Stimulated activated CD8-positive, alpha-beta memory T cell treated with anti-CD3 and anti-CD28 coated beads, Interleukin-4, amount 100 ng/mL, for 4 hours (primary cell): ENCODE data around the gene HMCN2.
A peak's percentile ranks its signal among the peaks of the same experiment; 100 is the strongest.

Source experiments
- DNase-seq, 2 donors: peaks; one replicate each; pipeline ENCODE4 v3.0.0-alpha.2; 2020; ENCODE audit warnings: low read depth in 2 of 2, low spot score in 1 of 2

HMCN2 gene

GRCh38 chr9:130265431-130266235 is at the start of gene HMCN2:
Gene HMCN2 (plus strand): TSS chr9:130265760. CDS start chr9:130265879, 119 bp downstream.
- DNase-seq, result no peak

GRCh38 chr9:130217838-130218237 is 47.7 kb upstream of the HMCN2 start:
- DNase-seq, result no peak

- no peak for DNase-seq
These were observed 45.9 kb upstream of the HMCN2 start for GRCh38 chr9:130219661-130220096.

GRCh38 chr9:130220352-130220751 is 45.2 kb upstream of the HMCN2 start:
- DNase-seq, result no peak

GRCh38 chr9:130222833-130223232 is 42.7 kb upstream of the HMCN2 start:
- no peak for DNase-seq

GRCh38 chr9:130225071-130225470 is 40.5 kb upstream of the HMCN2 start:
- no peak for DNase-seq

GRCh38 chr9:130225586-130225985 is 40.0 kb upstream of the HMCN2 start:
- no peak for DNase-seq

GRCh38 chr9:130226112-130226511 is 39.4 kb upstream of the HMCN2 start:
- no peak for DNase-seq

- DNase-seq, result no peak
These were observed 37.7 kb upstream of the HMCN2 start for GRCh38 chr9:130227833-130228232.

- no peak for DNase-seq
These were observed 35.8 kb upstream of the HMCN2 start for GRCh38 chr9:130229759-130230158.

- DNase-seq, result no peak
These were observed 34.9 kb upstream of the HMCN2 start for GRCh38 chr9:130230631-130231030.

GRCh38 chr9:130232899-130233586 is 32.5 kb upstream of the HMCN2 start:
- no peak for DNase-seq

- no peak for DNase-seq
These were observed 32.0 kb upstream of the HMCN2 start for GRCh38 chr9:130233587-130233945.

GRCh38 chr9:130234340-130235260 is 31.0 kb upstream of the HMCN2 start:
- DNase-seq, result no peak

GRCh38 chr9:130235558-130236435 is 29.8 kb upstream of the HMCN2 start:
- DNase-seq, result peak; percentile 24 to 50

GRCh38 chr9:130236436-130236985 is 29.0 kb upstream of the HMCN2 start:
- DNase-seq, result no peak

- no peak for DNase-seq
These were observed 28.5 kb upstream of the HMCN2 start for GRCh38 chr9:130237076-130237475.

GRCh38 chr9:130237763-130238524 is 27.6 kb upstream of the HMCN2 start:
- no peak for DNase-seq

GRCh38 chr9:130239363-130239695 is 26.2 kb upstream of the HMCN2 start:
- DNase-seq, result no peak
